Stimulated activated CD8-positive, alpha-beta memory T cell treated with anti-CD3 and anti-CD28 coated beads, Interleukin-2, amount 100 ng/mL, for 48 hours (primary cell): ENCODE results near the gene THEMIS.
A peak's percentile ranks its signal among the peaks of the same experiment; 100 is the strongest.

Source experiments
- DNase-seq, 2 donors: peaks; one replicate each; pipeline ENCODE4 v3.0.0-alpha.2; 2020; ENCODE audit warnings: low read depth in 2 of 2

THEMIS gene

GRCh38 chr6:127858727-127859391, 42.0 kb downstream of the THEMIS start:
- DNase-seq: no peak

- no peak for DNase-seq
These were observed 43.7 kb downstream of the THEMIS start for GRCh38 chr6:127857051-127857637.

GRCh38 chr6:127855542-127856159, 45.2 kb downstream of the THEMIS start:
- DNase-seq: no peak

GRCh38 chr6:127854009-127854408, 46.8 kb downstream of the THEMIS start:
- DNase-seq: no peak

- no peak for DNase-seq
These were observed 49.7 kb downstream of the THEMIS start for GRCh38 chr6:127851197-127851596.

- DNase-seq: no peak
These were observed 55.6 kb downstream of the THEMIS start for GRCh38 chr6:127845242-127845641.

- no peak for DNase-seq
These were observed 56.3 kb downstream of the THEMIS start for GRCh38 chr6:127844529-127844928.

- DNase-seq: no peak
These were observed 57.3 kb downstream of the THEMIS start for GRCh38 chr6:127843582-127843981.

GRCh38 chr6:127842562-127842961, 58.3 kb downstream of the THEMIS start:
- no peak for DNase-seq

- DNase-seq: no peak
These were observed 59.0 kb downstream of the THEMIS start for GRCh38 chr6:127841811-127842210.

GRCh38 chr6:127834136-127834535, 66.7 kb downstream of the THEMIS start:
- DNase-seq: no peak

- DNase-seq: no peak
These were observed 67.5 kb downstream of the THEMIS start for GRCh38 chr6:127833336-127833735.

GRCh38 chr6:127832381-127832780, 68.5 kb downstream of the THEMIS start:
- no peak for DNase-seq

GRCh38 chr6:127824061-127824460, 76.8 kb downstream of the THEMIS start:
- DNase-seq: no peak

GRCh38 chr6:127821431-127821830, 79.4 kb downstream of the THEMIS start:
- no peak for DNase-seq

GRCh38 chr6:127818149-127818548, 82.7 kb downstream of the THEMIS start:
- no peak for DNase-seq

GRCh38 chr6:127816643-127817042, 84.2 kb downstream of the THEMIS start:
- DNase-seq: no peak

- no peak for DNase-seq
These were observed 87.2 kb downstream of the THEMIS start for GRCh38 chr6:127813699-127814027.

GRCh38 chr6:127812985-127813698, 87.7 kb downstream of the THEMIS start:
- DNase-seq: peak in 1 of 2 donors; percentile 45

GRCh38 chr6:127811900-127812570, 88.8 kb downstream of the THEMIS start:
- no peak for DNase-seq

GRCh38 chr6:127807806-127808517, 92.9 kb downstream of the THEMIS start:
- no peak for DNase-seq

- DNase-seq: no peak
These were observed 104.1 kb downstream of the THEMIS start for GRCh38 chr6:127796713-127797112.
